NCI-H128 (cell line): Measurements from ENCODE around the gene DOCK3.
A peak's percentile ranks its signal among the peaks of the same experiment; 100 is the strongest.
"Not testable (repeated sequence)": the region's sequence is repeated elsewhere in the genome, so short reads cannot be mapped to it uniquely, and the experiment has no call there.

Source experiments
- DNase-seq: peaks from one replicate; lab custom pipeline; 2025; ENCODE audit not compliant: unreplicated experiment; lab: John Stamatoyannopoulos, UW

The DOCK3 gene

DNA sequence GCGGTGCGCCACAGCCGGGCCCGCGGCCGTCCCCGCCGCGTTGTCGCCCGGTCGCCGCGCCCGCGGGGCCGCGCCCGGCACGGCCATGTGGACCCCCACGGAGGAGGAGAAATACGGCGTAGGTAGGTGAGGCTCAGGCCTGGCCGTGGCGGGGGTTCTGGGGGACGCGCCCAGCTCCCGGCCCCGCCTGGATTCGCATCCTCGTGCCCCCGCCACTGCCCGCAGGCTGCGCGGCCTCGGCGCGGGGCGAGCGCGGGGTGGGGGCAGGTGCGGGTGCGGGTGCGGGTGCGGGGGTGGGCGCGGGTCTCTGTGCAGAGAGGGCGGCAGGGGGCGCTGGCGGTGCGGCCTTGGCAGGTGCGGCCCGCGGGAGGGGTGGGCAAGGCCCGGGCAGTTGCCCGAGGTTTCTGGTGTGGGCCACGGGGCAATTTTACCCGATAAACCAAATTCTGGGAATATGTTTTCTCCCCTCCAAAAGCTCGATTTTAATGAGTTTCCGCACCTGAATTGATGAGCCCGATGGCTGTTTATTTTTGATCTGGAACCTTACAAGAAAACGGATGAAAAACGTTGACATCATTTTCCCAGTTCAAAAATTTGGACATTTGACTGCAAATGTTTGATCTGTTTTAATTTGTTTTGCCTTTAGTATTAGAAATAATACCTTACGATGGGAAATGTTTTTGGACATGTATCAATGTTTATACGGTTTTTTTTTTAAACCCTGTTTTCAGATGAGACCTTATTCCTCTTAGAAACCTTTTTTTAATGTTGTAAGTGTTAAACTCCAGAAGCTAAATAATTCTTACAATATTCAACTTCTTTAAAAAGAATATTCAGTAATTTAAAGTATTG lies 678 bp downstream of the DOCK3 start:
- DNase-seq = no peak

DNA sequence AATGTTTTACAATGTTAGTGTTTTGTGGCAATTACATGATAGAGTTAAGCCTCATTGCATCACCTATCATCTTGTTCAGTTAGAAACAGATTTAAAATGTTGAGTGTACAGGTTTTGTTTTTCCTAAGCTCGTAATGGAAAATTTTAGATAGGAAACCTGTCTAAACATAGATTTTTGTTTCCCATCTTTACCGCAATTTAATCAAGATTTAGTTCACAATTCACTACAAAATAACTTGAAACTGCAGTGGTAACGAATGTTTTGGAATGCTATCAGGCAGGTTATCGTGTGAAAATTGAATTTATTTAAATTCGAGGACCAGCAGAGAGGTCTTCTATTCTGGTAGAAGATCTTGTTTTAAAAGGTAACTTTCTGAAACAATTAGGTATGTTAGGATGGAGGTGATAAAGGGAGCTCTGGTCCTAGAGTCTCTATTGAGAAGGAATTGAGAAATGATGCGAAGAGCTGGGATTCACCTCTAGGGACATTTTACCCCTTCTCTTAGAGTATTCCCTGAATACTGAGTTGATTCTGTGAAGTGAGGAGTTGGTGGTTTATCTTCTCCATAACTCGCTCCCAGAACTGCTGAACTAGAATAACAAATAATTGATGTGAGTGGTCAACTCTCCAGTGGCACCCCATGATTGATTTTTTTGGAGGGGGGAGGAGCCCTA lies 1.4 kb downstream of the DOCK3 start:
- no peak for DNase-seq

DNA sequence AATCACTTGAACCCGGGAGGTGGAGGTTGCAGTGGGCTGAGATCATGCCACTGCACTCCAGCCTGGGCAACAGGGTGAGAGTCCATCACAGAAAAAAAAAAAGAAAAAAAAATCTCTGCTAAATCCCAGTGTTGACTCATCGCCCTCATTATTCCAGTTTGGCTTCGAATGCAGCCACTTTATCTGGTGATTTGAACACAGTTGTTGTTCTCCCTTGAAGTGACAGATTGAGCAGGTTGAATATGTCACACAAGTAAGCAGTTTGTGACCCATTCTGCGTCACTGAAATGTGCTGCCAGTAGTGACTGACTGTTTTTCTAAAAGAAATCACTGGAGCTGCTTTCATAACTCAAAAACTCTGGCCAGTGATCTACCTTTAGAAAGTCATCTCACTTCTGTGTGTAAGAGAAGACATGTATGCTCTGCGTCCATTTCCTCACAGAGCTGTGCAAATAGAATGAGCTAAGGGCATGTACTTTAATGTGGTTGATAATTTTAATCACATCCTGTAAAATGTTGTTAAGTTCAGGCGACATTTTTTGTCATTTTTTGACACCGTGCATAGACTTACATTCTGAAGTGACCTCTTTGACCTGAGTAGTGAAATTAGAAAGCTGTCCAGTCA lies 12.5 kb downstream of the DOCK3 start:
- no peak for DNase-seq

DNA sequence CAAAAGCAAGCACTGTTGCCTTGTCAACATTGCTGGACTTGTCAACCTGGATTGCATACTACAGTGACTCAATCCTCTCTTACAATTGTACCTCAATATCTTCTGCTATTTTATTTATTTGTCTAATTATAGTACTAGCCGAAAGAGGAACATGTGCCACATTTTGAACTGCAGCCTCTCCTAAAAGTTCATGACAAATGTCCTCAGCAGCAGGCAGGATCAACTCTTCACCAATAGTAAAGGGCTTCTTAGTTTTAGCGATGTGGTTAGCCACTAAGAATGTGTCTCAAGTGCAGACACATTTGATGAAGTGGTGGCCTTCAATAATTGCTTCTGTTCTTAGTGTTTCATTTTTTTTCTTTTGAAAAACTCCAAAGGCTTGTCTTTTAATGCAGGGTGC lies 13.2 kb downstream of the DOCK3 start:
- no peak for DNase-seq

DNA sequence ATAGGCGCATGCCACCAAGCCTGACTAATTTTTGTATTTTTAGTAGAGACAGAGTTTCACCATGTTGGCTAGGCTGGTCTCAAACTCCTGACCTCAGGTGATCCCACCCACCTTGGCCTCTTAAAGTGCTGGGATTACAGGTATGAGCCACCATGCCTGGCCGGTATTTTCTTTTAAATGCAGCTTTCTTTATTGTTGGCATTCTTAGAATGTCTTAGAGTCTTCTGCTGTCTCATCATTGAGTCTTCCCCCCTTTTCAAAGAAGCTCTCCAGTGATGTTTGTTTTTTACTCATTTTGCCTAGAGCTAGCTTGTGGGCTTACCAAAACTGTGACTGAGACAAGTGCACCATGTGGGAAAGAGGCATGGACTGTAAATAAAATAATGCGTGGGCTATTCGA lies 13.9 kb downstream of the DOCK3 start:
- not testable (repeated sequence) for DNase-seq

DNA sequence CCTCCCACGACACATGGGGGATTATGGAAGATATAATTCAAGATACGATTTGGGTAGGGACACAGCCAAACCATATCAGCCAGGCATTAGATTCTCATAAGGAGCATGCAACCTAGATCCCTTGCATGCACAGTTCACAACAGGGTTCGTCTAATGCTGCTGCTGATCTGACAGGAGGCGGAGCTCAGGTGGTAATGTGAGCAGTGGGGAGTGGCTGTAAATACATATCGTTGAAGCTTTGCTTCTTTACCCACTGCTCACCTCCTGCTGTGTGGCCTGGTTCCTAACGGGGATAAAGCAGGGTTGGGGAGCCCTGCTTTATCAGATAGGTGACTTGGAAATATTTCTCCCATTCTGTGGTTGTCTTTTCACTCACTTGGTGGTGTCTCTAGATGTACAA lies 14.8 kb downstream of the DOCK3 start:
- no peak for DNase-seq

DNA sequence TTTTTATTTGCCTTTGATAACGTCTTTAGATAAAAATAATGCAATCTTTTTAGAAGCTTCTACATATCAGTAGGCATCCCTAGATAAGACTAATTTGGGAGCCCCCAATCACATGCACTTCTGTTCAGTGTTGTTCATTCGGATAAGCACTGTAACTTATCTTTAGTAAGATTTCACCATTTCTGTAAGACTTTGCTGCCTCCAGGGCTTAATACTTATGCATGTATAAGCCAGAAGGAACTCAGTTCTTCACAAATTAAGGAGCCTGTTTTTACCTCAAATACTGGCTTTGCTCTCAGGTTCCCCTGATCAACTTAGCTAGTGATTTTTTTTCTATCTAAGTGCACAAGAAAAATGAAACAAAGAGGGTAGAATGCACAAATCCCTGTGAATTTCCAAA lies 20.3 kb downstream of the DOCK3 start:
- DNase-seq = no peak

DNA sequence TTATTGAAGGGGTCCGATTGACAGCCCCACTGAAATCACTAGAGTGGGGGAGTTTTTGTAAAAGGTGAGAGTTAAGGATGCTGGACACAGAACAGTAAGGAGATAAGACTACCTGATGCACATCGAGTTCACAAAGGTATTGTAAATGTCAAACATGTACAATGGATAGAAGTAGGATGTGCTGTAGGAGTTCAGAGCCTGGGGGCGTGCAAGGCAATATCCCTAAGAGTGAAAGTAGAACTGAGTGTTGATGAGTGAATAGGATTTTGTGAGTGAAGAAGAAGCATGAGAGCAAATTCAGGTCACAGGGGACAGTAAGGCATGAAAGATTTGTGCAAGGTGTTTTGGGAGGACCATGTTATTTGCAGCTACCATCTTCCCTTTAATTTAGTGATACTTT lies 21.5 kb downstream of the DOCK3 start:
- no peak for DNase-seq

DNA sequence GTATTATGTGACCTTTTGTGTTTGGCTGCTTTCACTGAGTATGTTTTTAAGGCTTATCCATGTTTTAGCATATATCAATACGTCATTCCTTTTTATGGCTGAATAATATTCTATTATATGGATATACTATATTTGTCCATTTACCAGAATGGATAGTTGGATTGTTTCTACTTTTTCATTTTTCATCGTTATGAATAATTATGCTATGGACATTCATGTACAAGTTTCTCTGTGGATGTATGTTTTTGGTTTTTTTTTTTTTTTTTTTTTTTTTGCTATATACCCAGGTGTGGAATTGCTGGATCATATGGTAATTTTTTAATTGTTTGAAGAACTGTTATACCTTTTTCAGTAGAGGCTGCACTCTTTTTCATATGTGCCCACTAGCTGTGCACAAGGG lies 23.5 kb downstream of the DOCK3 start:
- no peak for DNase-seq

DNA sequence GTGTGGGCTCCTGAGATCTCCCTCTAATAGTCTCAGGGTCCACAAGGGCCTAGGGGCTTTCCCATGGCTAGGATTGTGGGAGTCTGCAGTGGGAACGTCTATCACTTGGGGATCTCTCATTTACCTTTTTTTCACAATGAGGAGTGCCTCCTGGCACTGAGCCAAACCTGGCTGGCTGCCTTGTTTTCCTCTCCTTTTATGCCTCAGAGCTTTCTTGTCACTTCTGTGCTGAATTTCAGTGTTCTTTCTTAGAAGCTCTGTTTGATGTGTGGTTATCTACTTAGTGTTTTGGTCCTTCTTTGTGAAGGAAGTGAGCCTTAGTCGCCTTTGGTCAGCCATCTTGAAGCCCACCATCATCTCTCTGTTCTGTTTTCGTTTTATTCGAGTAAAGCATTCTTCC lies 33.9 kb downstream of the DOCK3 start:
- peak; percentile 5 for DNase-seq

DNA sequence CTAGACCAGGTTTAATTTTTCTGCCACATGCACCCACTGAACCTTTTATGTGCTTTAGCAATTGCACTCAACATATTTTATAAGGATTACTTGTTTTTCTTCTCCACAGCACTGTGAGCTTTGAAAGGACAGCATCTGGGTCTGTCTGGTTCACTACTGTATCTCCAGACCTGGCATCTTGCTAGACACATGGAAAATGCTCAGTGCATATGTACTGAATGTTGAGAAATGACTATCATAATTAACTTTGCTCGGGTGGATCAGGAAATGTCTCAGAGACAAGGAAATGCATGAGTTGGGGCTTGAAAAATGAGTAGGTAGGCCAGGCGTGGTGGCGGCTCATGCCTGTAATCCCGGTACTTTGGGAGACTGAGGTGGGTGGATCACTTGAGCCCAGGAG lies 40.2 kb downstream of the DOCK3 start:
- DNase-seq = no peak

DNA sequence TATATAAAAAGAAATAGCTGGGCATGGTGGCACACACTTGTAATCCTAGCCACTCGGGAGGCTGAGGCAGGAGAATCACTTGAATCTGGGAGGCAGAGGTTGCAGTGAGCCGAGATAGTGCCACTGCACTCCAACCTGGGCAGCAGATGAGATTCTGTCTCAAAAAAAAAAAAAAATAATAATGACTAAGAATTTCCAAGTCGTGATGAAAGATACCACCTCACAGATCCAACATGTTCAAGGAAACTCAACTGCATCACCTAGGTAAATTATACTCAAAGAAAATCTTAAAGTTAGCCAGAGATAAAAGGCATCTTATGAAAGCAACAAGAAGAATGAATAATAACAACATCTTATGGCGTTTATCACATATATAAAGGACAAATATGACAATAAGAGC lies 50.1 kb downstream of the DOCK3 start:
- no peak for DNase-seq

DNA sequence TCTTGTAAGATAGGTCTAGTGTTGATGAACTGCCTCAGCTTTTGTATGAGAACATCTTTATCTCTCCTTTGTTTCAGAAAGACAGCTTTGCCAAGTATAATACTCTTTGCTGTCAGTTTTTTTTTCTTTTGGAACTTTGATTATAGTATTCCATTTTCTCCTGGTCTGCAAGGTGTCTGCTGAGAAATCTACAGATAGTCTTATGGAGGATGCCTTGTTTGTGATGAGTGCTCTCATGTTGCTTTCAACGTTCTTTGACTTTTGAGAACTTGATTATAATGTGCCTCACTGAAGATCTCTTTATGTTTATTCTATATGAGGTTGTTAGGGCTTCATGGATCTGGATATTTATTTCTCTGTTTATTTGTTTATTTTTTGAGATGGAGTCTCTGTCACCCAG lies 60.3 kb downstream of the DOCK3 start:
- DNase-seq = no peak

DNA sequence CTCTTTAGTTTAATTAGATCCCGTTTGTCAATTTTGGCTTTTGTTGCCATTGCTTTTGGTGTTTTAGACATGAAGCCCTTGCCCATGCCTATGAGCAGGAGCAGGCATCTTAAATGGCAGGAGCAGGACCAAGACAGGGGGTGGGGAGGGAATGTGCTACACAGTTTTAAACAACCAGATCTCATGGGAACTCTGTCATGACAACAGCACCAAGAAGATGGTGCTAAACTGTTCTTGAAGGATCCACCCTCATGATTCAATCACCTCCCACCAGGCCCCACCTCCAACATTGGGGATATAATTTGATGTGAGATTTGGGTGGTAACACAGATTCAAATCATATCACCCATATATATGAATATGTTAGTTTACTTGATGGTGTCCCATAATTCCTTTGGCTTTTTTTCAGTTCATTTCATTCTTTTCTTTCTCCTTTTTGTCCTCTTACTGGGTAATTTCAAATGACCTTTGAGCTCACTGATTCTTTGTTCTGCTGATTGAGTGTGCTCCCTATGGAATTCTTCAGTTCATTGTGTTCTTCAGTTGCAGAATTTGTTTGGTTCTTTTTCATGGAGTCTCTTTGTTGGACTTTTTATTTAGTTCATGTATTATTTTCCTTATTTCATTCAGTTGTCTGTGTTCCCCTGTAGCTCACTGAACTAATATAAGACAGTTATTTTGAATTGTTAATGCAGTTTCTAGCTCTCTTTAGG lies 62.6 kb downstream of the DOCK3 start:
- no peak for DNase-seq

DNA sequence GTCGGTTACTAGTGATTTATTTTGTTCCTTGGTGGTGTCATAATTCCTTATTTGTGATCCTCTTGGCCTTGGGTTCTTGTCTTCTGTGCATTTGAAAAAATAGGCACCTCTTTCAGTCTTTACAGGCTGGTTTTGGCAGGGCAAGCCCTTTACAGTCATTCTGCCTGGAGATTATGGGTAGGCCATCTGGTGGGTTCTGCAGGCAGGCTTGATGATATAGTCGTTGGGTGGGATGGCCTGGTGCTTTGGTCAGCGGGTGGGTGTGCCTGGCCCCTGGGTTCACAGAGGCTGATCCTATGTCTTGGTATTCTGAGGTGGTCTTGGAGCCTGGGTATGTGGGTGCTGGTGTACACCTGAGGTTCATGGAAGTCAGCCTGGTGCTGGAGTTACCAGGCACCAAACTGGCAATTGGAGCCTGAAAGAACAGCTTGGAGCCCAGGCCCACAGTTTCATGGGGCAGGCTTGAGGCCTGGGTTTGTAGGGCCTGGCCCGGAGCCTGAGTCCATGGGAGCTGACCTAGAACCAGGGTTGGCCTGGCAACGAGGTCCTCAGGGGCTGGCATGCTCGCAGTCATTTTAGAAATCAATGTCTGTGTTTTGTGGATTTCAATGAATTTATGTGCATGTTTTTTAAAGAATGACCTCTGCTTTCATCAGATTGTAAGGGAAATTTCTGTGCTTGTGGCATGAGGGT lies 63.3 kb downstream of the DOCK3 start:
- DNase-seq = no peak

DNA sequence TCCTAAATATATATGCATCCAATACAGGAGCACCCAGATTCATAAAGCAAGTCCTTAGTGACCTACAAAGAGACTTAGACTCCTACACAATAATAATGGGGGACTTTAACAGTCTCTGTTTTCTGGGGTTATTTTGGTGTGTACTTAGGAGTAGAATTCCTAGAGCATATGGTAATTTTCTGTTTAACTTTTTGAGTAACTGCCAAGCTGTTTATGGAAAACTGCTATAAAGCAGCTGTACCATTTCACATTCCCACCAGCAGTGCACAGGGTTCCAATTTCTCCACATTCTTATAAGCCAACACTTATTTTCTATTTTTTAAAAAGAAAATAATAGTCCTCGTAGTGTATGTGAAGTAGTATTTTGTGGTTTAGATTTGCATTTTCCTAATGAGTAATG lies 68.9 kb downstream of the DOCK3 start:
- no peak for DNase-seq

DNA sequence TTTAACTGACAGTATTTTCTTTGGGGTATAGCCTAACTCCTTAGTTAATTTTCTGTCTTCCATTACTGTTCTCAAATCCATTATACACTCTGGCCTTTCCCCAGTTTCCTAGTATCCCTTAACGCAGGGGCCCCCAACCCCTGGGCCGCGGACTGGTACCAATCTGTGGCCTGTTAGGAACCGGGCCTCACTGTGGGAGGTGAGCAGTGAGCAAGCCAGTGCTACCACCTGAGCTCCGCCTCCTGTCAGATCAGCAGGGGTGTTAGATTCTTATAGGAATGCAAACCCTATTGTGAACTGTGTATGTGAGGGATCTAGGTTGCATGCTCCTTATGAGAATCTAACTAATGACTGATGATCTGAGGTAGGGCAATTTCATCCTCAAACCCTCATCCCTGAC lies 75.1 kb downstream of the DOCK3 start:
- no peak for DNase-seq

DNA sequence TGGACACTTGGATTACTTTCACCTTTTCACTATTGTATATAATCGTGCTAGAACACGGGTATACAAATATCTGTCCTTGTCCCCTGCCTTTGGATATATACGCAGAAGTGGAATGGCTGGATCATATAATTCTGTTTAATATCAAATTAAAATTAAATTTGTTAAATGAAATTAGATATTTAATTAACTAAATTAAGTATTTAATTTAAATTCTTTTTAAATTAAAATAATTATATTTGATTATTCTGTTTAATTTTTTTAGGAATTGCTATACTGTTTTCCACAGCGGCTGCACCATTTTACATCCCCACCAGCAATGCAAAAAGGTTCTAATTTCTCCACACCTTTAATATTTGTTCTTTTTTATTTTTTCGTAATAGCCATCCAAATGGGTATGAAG lies 84.3 kb downstream of the DOCK3 start:
- no peak for DNase-seq

DNA sequence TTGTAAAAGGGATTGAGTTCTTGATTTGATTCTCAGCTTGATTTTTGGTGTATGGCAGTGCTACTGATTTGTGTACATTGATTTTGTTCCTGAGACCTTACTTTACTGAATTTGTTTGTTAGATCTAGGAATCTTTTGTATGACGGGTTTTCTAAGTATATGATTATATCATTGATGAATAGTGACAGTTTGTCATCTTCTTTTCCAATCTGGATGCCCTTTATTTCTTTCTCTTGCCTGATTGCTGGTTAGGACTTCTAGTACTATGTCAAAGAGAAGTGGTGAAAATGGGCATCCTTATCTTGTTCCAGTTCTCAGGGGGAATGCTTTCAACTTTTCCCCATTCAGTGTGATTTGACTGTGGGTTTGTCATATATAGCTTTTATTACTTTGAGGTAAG lies 103.0 kb downstream of the DOCK3 start:
- no peak for DNase-seq

DNA sequence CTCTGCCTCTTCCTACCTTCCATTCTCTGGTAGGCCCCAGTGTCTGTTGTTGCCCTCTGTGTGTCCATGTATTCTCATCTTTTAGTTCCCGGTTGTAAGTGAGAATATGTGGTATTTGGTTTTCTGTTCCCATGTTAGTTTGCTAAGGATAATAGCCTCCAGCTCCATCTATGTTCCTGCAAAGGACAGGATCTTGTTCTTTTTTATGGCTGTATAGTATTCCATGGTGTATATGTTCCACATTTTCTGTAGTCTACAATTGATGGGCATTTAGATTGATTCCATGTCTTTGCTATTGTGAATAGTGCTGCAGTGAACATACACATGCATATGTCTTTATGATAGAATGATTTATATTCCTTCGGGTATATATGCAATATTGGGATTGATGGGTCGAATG lies 107.0 kb downstream of the DOCK3 start:
- not testable (repeated sequence) for DNase-seq

DNA sequence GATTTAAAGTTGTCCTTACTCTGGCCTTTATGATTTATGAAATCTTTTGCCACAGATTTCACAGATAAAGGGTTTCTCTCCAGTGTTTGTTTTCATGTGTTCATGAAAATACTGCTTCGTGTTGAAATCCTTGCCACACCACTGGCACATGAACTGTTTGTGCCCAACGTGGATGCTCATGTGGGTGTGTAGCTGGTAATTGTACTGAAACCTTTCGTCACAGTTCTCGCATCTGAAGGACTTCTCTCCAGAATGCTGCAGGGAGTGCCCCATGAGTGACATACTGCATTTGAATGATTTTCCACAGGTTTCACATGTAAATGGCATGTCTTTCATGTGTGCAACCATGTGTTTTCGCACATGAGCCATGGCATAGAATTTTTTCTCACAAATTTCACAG lies 111.9 kb downstream of the DOCK3 start:
- DNase-seq = no peak
